ENCODE data around the gene HYAL2. TPM values are rescaled to one million over a fixed set of nuclear protein-coding genes. Genes with fewer than 3 reads are reported as not detected.
A peak's percentile ranks its signal among the peaks of the same experiment; 100 is the strongest.

Gene HYAL2
- total and polyA plus RNA-seq, 2 of the 8 experiments (the other 6 are each of a cell fraction or from before 2014, with no cell fraction given), result 51.9 to 176 TPM

GRCh38 chr3:50274371-50275104 lies 48.0 kb downstream of the HYAL2 start (continued):
- TF ChIP-seq ATF3 (IDR thresholded peaks at IDR 0.05; ENCODE audit: insufficient read depth, low read depth, low read length) (no peak), TCF12 (IDR thresholded peaks at IDR 0.05; ENCODE audit: low read depth, low read length) (no peak), E2F6 (IDR thresholded peaks at IDR 0.05) (peak; percentile 58), SIRT6 (IDR thresholded peaks at IDR 0.05; ENCODE audit: low read length) (no peak), EP300 (IDR thresholded peaks at IDR 0.05; ENCODE audit: borderline replicate concordance in 1 of 2, low read depth in 2 of 2, low read length in 2 of 2) (no peak), PHF8 (conservative IDR thresholded peaks at IDR 0.05; ENCODE audit: low read depth, low read length) (no peak), GTF2F1 (IDR thresholded peaks at IDR 0.05; ENCODE audit: borderline replicate concordance, low read depth, low read length) (no peak), POLR2A (IDR thresholded peaks at IDR 0.05; ENCODE audit: control extremely low read depth in 1 of 2, low read depth in 2 of 2, low read length in 2 of 2) (no peak), BACH1 (IDR thresholded peaks at IDR 0.05; ENCODE audit: low read length) (no peak), CHD2 (IDR thresholded peaks at IDR 0.05; ENCODE audit: low read length) (no peak), RFX5 (IDR thresholded peaks at IDR 0.05; ENCODE audit: borderline replicate concordance, low read depth, low read length) (no peak), SUZ12 (IDR thresholded peaks at IDR 0.05; ENCODE audit: low read length) (no peak; the same call in 1 of the 2 replicates), TAF7 (optimal IDR thresholded peaks at IDR 0.05; ENCODE audit: borderline replicate concordance, low read depth, low read length) (no peak), SIN3A (conservative IDR thresholded peaks at IDR 0.05 in 1 of 2, IDR thresholded peaks at IDR 0.05 in 1 of 2; ENCODE audit: low read depth in 1 of 2, low read length in 2 of 2) (peak in 1 of 2 experiments; percentile 51; a peak in 1 of 4 replicates), MAX (IDR thresholded peaks at IDR 0.05) (peak; percentile 31; the same call in 1 of the 2 replicates), HDAC6 (IDR thresholded peaks at IDR 0.05; ENCODE audit: low read depth, low read length) (no peak), BRCA1 (IDR thresholded peaks at IDR 0.05; ENCODE audit: low read depth, low read length) (no peak), RAD21 (IDR thresholded peaks at IDR 0.05 in 1 of 2, conservative IDR thresholded peaks at IDR 0.05 in 1 of 2; ENCODE audit: low read depth in 2 of 2, low read length in 2 of 2) (peak; percentile 37 to 57), SP4 (IDR thresholded peaks at IDR 0.05; ENCODE audit: low read length) (no peak), POU5F1 (IDR thresholded peaks at IDR 0.05; ENCODE audit: low read depth, low read length) (no peak), FOSL1 (IDR thresholded peaks at IDR 0.05; ENCODE audit: insufficient read depth, low read depth, low read length) (no peak), SIX5 (IDR thresholded peaks at IDR 0.05; ENCODE audit: low read depth, low read length) (no peak), TBP (IDR thresholded peaks at IDR 0.05; ENCODE audit: low read depth, low read length) (no peak)
